IMR-90 (cell line): ENCODE data around the gene CAPN2. TPM values are rescaled to one million over a fixed set of nuclear protein-coding genes. Genes with fewer than 3 reads are reported as not detected.

Source experiments
- ATAC-seq: fragments of 200-7000 bp; cut with Tn5 transposase; 2 replicates; pipeline ENCODE4 v1.9.1; 2020; ENCODE audit warnings: low read depth, mild to moderate bottlenecking, moderate library complexity
- BruUV-seq: library from RNA; stranded (reverse); fragments of 400-500 nt; replicated peaks from 2 replicates; lab custom pipeline; 2021; lab: Mats Ljungman, UMichigan
- CTCF ChIA-PET: fragments of 300-600 bp; formaldehyde crosslinking; extraction: SDS; loops from one replicate; lab custom pipeline; 2021; ENCODE audit warnings: antibody characterized with exemption; lab: Yijun Ruan, JAX
- POLR2A ChIA-PET: fragments of 300-600 bp; sonication (Branson Sonifier 250); formaldehyde crosslinking; loops from one replicate; lab custom pipeline; 2022; ENCODE audit warnings: antibody characterized with exemption; ENCODE audit not compliant: unreplicated experiment; lab: Charles Lee
- DNase-seq: peaks from one replicate; pipeline ENCODE4 v3.0.0; 2013
- H2AFZ ChIP-seq: replicated peaks from 2 replicates; pipeline ENCODE3; 2013; ENCODE audit warnings: low read length, mild to moderate bottlenecking; ENCODE audit not compliant: poor library complexity
- H2AK5ac ChIP-seq: 2 replicates; pipeline ENCODE4 v1.6.1; 2013; ENCODE audit warnings: low read depth, low read length, inconsistent platforms
- H2AK9ac ChIP-seq: replicated peaks from 2 replicates; pipeline ENCODE3; 2013; ENCODE audit warnings: mild to moderate bottlenecking, low read depth, low read length, moderate library complexity; ENCODE audit not compliant: poor library complexity
- H2BK120ac ChIP-seq: 2 replicates; pipeline ENCODE4 v1.6.1; 2013; ENCODE audit warnings: low read depth, low read length, inconsistent platforms
- H2BK15ac ChIP-seq: 3 replicates; pipeline ENCODE4 v1.6.1; 2013; ENCODE audit warnings: low read depth, low read length, inconsistent platforms
- H2BK20ac ChIP-seq: 2 replicates; pipeline ENCODE4 v1.6.1; 2013; ENCODE audit warnings: low read depth, mild to moderate bottlenecking, inconsistent platforms, low read length, moderate library complexity
- H2BK5ac ChIP-seq: 2 replicates; pipeline ENCODE4 v1.6.1; 2013; ENCODE audit warnings: mild to moderate bottlenecking, low read depth, low read length, inconsistent platforms; ENCODE audit not compliant: poor library complexity, severe bottlenecking
- H3K14ac ChIP-seq: replicated peaks from 2 replicates; pipeline ENCODE4 v1.6.1; 2013; ENCODE audit warnings: low read depth, low read length, inconsistent platforms
- H3K18ac ChIP-seq: 2 replicates; pipeline ENCODE4 v1.6.1; 2013; ENCODE audit warnings: low read depth, low read length, control low read depth
- H3K23ac ChIP-seq: 2 replicates; pipeline ENCODE4 v1.6.1; 2013; ENCODE audit warnings: low read depth, low read length, inconsistent platforms
- H3K27ac ChIP-seq: 2 replicates; pipeline ENCODE4 v1.5.1; 2013; ENCODE audit warnings: mild to moderate bottlenecking, control low read depth, low read length; ENCODE audit not compliant: insufficient read depth
- H3K27me3 ChIP-seq: 2 replicates; pipeline ENCODE4 v1.6.1; 2013; ENCODE audit warnings: low read length; ENCODE audit not compliant: control insufficient read depth, insufficient read depth
- H3K36me3 ChIP-seq: 2 replicates; pipeline ENCODE4 v1.6.1; 2013; ENCODE audit warnings: low read length, mixed read lengths; ENCODE audit not compliant: control insufficient read depth, insufficient read depth
- H3K4ac ChIP-seq: 2 replicates; pipeline ENCODE4 v1.6.1; 2013; ENCODE audit warnings: low read depth, low read length, inconsistent platforms
- H3K4me1 ChIP-seq: 2 replicates; pipeline ENCODE4 v1.6.1; 2013; ENCODE audit warnings: low read length, mixed read lengths; ENCODE audit not compliant: control insufficient read depth, insufficient read depth
- H3K4me2 ChIP-seq: 2 replicates; pipeline ENCODE4 v1.6.1; 2013; ENCODE audit warnings: low read depth, mild to moderate bottlenecking, control low read depth, low read length, moderate library complexity
- H3K4me3 ChIP-seq: 2 replicates; pipeline ENCODE4 v1.5.1; 2013; ENCODE audit warnings: low read depth, mild to moderate bottlenecking, control low read depth, low read length, moderate library complexity; ENCODE audit not compliant: insufficient read depth
- H3K56ac ChIP-seq: 2 replicates; pipeline ENCODE4 v1.6.1; 2013; ENCODE audit warnings: low read length, inconsistent platforms; ENCODE audit not compliant: insufficient read depth; ENCODE audit errors: extremely low read depth
- H3K79me1 ChIP-seq, 2 experiments: 2 replicates each; pipeline ENCODE4 v1.6.1; 2013; ENCODE audit warnings: low read length in 2 of 2, inconsistent platforms in 1 of 2, low read depth in 1 of 2
- H3K9ac ChIP-seq: 2 replicates; pipeline ENCODE4 v1.6.1; 2013; ENCODE audit warnings: low read depth, low read length, control low read depth
- H3K9me1 ChIP-seq: 2 replicates; pipeline ENCODE4 v1.6.1; 2013; ENCODE audit warnings: low read length, inconsistent platforms; ENCODE audit not compliant: insufficient read depth
- H3K9me3 ChIP-seq: 2 replicates; pipeline ENCODE4 v1.6.1; 2013; ENCODE audit warnings: low read length; ENCODE audit not compliant: control insufficient read depth, insufficient read depth
- H4K20me1 ChIP-seq: 2 replicates; pipeline ENCODE4 v1.6.1; 2013; ENCODE audit warnings: low read length, inconsistent platforms; ENCODE audit not compliant: insufficient read depth
- H4K5ac ChIP-seq: 2 replicates; pipeline ENCODE4 v1.6.1; 2013; ENCODE audit warnings: mild to moderate bottlenecking, low read depth, low read length, control low read depth
- H4K8ac ChIP-seq, 2 experiments: 2 replicates each; pipeline ENCODE4 v1.6.1; 2013; ENCODE audit warnings: low read depth in 2 of 2, low read length in 2 of 2, control low read depth in 1 of 2, inconsistent platforms in 1 of 2
- H4K91ac ChIP-seq: 2 replicates; pipeline ENCODE4 v1.6.1; 2013; ENCODE audit warnings: low read depth, low read length, inconsistent platforms; ENCODE audit not compliant: insufficient read depth
- CEBPB ChIP-seq: IDR thresholded peaks from 2 replicates; pipeline ENCODE4 v1.6.1; 2012; ENCODE audit warnings: low read depth, low read length, improper control_type of control experiment
- FOS ChIP-seq: fragments of 150-350 bp; IDR thresholded peaks from 2 replicates; pipeline ENCODE4 v1.6.1; 2016; ENCODE audit warnings: low read depth, low read length
- MAFK ChIP-seq: IDR thresholded peaks from 2 replicates; pipeline ENCODE4 v1.6.1; 2012; ENCODE audit warnings: low read depth, low read length, improper control_type of control experiment
- MXI1 ChIP-seq: IDR thresholded peaks from 2 replicates; pipeline ENCODE4 v1.6.1; 2012; ENCODE audit warnings: low read depth, mild to moderate bottlenecking, low read length, moderate library complexity, borderline replicate concordance
- NFE2L2 ChIP-seq: fragments of 150-350 bp; IDR thresholded peaks from 2 replicates; pipeline ENCODE4 v1.6.1; 2016; ENCODE audit warnings: low read depth, mild to moderate bottlenecking, low read length
- RAD21 ChIP-seq: IDR thresholded peaks from 2 replicates; pipeline ENCODE4 v1.6.1; 2012; ENCODE audit warnings: low read length, improper control_type of control experiment
- RCOR1 ChIP-seq: IDR thresholded peaks from 2 replicates; pipeline ENCODE4 v1.6.1; 2012; ENCODE audit warnings: mild to moderate bottlenecking, low read length, improper control_type of control experiment; ENCODE audit not compliant: insufficient replicate concordance
- RFX5 ChIP-seq: IDR thresholded peaks from 2 replicates; pipeline ENCODE4 v1.8.0; 2012; ENCODE audit warnings: low read depth, mild to moderate bottlenecking, low read length, moderate library complexity
- SMC3 ChIP-seq: fragments of 150-350 bp; IDR thresholded peaks from 2 replicates; pipeline ENCODE4 v1.6.1; 2016; ENCODE audit warnings: low read depth, mild to moderate bottlenecking, antibody characterized with exemption, low read length, moderate library complexity
- WGBS, 2 experiments: methylation state at CpG; one replicate each; pipeline versions ENCODE4 v1.1.5 to v1.1.7; 2013; ENCODE audit warnings: missing lambda C conversion rate in 2 of 2; ENCODE audit not compliant: insufficient read length in 1 of 2; ENCODE audit errors: extremely low coverage in 2 of 2; 5-methylcytosine and 5-hydroxymethylcytosine counted together
- dilution Hi-C: fragments of 300-500 bp; cut with HindIII; formaldehyde crosslinking; loops from one replicate; pipeline ENCODE4 v1.14.3; 2018; ENCODE audit warnings: low sequenced_read_pairs; ENCODE audit not compliant: unreplicated experiment
- in situ Hi-C: fragments of 300-500 bp; cut with MboI; formaldehyde crosslinking; loops from 3 replicates; pipeline ENCODE4 v1.14.3; 2019; ENCODE audit warnings: low sequenced_read_pairs, inconsistent platforms, mixed read lengths
- intact Hi-C: fragments of 100-400 bp; cut with micrococcal nuclease; formaldehyde crosslinking; loops from 2 replicates; pipeline ENCODE4 v1.10.0; 2022
- polyA plus RNA-seq, 3 experiments: library from polyadenylated mRNA; depleted of rRNA; stranded (reverse); fragments of >200 nt; gene quantifications; 2 replicates each; pipeline ENCODE4 v1.2.3, GENCODE V29; 2012; ENCODE audit warnings: low replicate concordance in 1 of 3
- total RNA-seq: library from RNA; depleted of rRNA; stranded (reverse); fragments of >200 nt; gene quantifications from 2 replicates; pipeline ENCODE4 v1.2.3, GENCODE V29; 2012
- TF ChIP-seq, protein P1 (sequence below): conservative IDR thresholded peaks from 2 replicates; pipeline ENCODE4 v1.5.1; 2012; ENCODE audit warnings: mild to moderate bottlenecking, low read depth, low read length, improper control_type of control experiment

The CAPN2 gene
- total and polyA plus RNA-seq, 2 of the 4 experiments (the other 2 are of a cell fraction): 339 to 430 TPM

GRCh38 chr1:223755992-223756775 is 43.8 kb downstream of the CAPN2 start:
- TF ChIP-seq MXI1: no peak
- no peak for TF ChIP-seq FOS
- TF ChIP-seq RFX5: no peak
- TF ChIP-seq RAD21: no peak
- no peak for TF ChIP-seq NFE2L2
- no peak for TF ChIP-seq RCOR1
- TF ChIP-seq, protein P1, sequence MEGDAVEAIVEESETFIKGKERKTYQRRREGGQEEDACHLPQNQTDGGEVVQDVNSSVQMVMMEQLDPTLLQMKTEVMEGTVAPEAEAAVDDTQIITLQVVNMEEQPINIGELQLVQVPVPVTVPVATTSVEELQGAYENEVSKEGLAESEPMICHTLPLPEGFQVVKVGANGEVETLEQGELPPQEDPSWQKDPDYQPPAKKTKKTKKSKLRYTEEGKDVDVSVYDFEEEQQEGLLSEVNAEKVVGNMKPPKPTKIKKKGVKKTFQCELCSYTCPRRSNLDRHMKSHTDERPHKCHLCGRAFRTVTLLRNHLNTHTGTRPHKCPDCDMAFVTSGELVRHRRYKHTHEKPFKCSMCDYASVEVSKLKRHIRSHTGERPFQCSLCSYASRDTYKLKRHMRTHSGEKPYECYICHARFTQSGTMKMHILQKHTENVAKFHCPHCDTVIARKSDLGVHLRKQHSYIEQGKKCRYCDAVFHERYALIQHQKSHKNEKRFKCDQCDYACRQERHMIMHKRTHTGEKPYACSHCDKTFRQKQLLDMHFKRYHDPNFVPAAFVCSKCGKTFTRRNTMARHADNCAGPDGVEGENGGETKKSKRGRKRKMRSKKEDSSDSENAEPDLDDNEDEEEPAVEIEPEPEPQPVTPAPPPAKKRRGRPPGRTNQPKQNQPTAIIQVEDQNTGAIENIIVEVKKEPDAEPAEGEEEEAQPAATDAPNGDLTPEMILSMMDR: no peak
- no peak for TF ChIP-seq MAFK
- TF ChIP-seq SMC3: no peak
- no peak for TF ChIP-seq CEBPB

More at GRCh38 chr1:223755992-223756775, 43.8 kb downstream of the CAPN2 start:
- ChIA-PET POLR2A (no interaction called here), CTCF (no interaction called here)
- Histone ChIP-seq H4K91ac (no peak overlapping the region), H3K9ac (no peak overlapping the region), H3K56ac (no peak overlapping the region), H2AFZ (no peak overlapping the region), H4K20me1 (no peaks in the 10 kb centered on the region), H2BK20ac (no peak overlapping the region), H4K5ac (no peak overlapping the region), H3K4me1 (peaks cover 5% of the 10 kb centered on the region), H2BK5ac (no peak overlapping the region), H2AK5ac (no peak overlapping the region; the same call in 1 of the 2 replicates), H3K79me1 (peaks cover 43 to 78% of the 10 kb centered on the region in 2 experiments), H3K4me2 (no peak overlapping the region), H3K4me3 (no peak overlapping the region), H3K18ac (no peak overlapping the region), H3K27me3 (no peaks in the 10 kb centered on the region), H4K8ac (no peak overlapping the region), H3K9me1 (peaks cover 15% of the 10 kb centered on the region), H2BK120ac (no peak overlapping the region), H2BK15ac (no peak overlapping the region), H3K36me3 (peaks cover 87% of the 10 kb centered on the region), H3K4ac (no peak overlapping the region), H3K14ac (no peak overlapping the region), H3K23ac (no peak overlapping the region), H2AK9ac (no peak overlapping the region), H3K27ac (no peak overlapping the region), H3K9me3 (no peaks in the 10 kb centered on the region)
- ATAC-seq (no peak), DNase-seq (no peak)
- dilution Hi-C loops: no loop called here
- in situ Hi-C loops: no loop called here
- 100% methylated on average over 1 of the region's 13 CpGs; no CpG with 5 or more reads in 1 of the 2 experiments for WGBS, 2 experiments
- intact Hi-C loops: no loop called here
- BruUV-seq: no TSS peak
